GM23338 (cell line): Measurements from ENCODE around the gene GUCY2F. TPM values are rescaled to one million over a fixed set of nuclear protein-coding genes. Genes with fewer than 3 reads are reported as not detected.

Experiments used
- ATAC-seq: fragments of 200-7000 bp; cut with Tn5 transposase; 3 replicates; pipeline ENCODE4 v1.9.1; 2020
- DNase-seq: peaks from one replicate; pipeline ENCODE4 v3.0.0-alpha.2; 2015; ENCODE audit warnings: low spot score
- H2AFZ ChIP-seq: fragments of 200-600 bp; sonication (generic); 2 replicates; pipeline ENCODE4 v1.8.0; 2016; ENCODE audit warnings: antibody characterized with exemption, mild to moderate bottlenecking, moderate library complexity
- H3F3A ChIP-seq: fragments of 200-600 bp; sonication (generic); replicated peaks from 2 replicates; pipeline ENCODE4 v1.8.0; 2017; ENCODE audit warnings: antibody characterized with exemption, mixed run types, low read depth
- H3K27ac ChIP-seq: fragments of 200-600 bp; sonication (generic); 2 replicates; pipeline ENCODE4 v1.6.1; 2016; ENCODE audit warnings: low read depth
- H3K27me3 ChIP-seq: fragments of 200-600 bp; sonication (generic); 2 replicates; pipeline ENCODE4 v1.8.0; 2016; ENCODE audit warnings: mild to moderate bottlenecking, mixed run types, moderate library complexity; ENCODE audit not compliant: insufficient read depth
- H3K36me3 ChIP-seq: fragments of 200-600 bp; sonication (generic); 2 replicates; pipeline ENCODE4 v1.8.0; 2016; ENCODE audit warnings: mild to moderate bottlenecking; ENCODE audit not compliant: insufficient read depth
- H3K4me1 ChIP-seq: fragments of 200-600 bp; sonication (generic); 2 replicates; pipeline ENCODE4 v1.8.0; 2016; ENCODE audit warnings: mild to moderate bottlenecking, moderate library complexity; ENCODE audit not compliant: insufficient read depth
- H3K4me2 ChIP-seq: fragments of 200-600 bp; sonication (generic); 2 replicates; pipeline ENCODE4 v1.7.1; 2017; ENCODE audit warnings: mixed run types
- H3K4me3 ChIP-seq: fragments of 200-600 bp; sonication (generic); 2 replicates; pipeline ENCODE4 v1.6.1; 2016; ENCODE audit warnings: mixed run types
- H3K79me2 ChIP-seq: fragments of 200-600 bp; sonication (generic); replicated peaks from 2 replicates; pipeline ENCODE4 v1.8.0; 2017; ENCODE audit warnings: mild to moderate bottlenecking; ENCODE audit not compliant: insufficient read depth
- H3K9me2 ChIP-seq: fragments of 200-600 bp; sonication (generic); 2 replicates; pipeline ENCODE4 v1.8.0; 2017; ENCODE audit not compliant: insufficient read depth
- H4K20me1 ChIP-seq: fragments of 200-600 bp; sonication (generic); replicated peaks from 2 replicates; pipeline ENCODE4 v1.8.0; 2017; ENCODE audit warnings: mild to moderate bottlenecking; ENCODE audit not compliant: insufficient read depth
- H3K27ac Mint-ChIP-seq: 2 replicates; pipeline ENCODE4 v1.8.0; 2020; ENCODE audit warnings: inconsistent platforms, mild to moderate bottlenecking, moderate library complexity, mixed read lengths
- H3K27me3 Mint-ChIP-seq: 3 replicates; pipeline ENCODE4 v1.8.0; 2022; ENCODE audit warnings: low read depth, mild to moderate bottlenecking, moderate library complexity, mixed read lengths, inconsistent platforms; ENCODE audit not compliant: insufficient read depth, poor library complexity
- H3K36me3 Mint-ChIP-seq: 3 replicates; pipeline ENCODE4 v1.8.0; 2021; ENCODE audit warnings: low read depth, mild to moderate bottlenecking, inconsistent platforms, moderate library complexity, mixed read lengths
- H3K4me1 Mint-ChIP-seq: 3 replicates; pipeline ENCODE4 v1.8.0; 2020; ENCODE audit warnings: mild to moderate bottlenecking, inconsistent platforms, mixed read lengths
- H3K4me3 Mint-ChIP-seq: 3 replicates; pipeline ENCODE4 v1.8.0; 2021; ENCODE audit warnings: moderate library complexity, mild to moderate bottlenecking, inconsistent platforms, mixed read lengths
- H3K9me3 Mint-ChIP-seq: 3 replicates; pipeline ENCODE4 v1.8.0; 2020; ENCODE audit warnings: moderate library complexity, mild to moderate bottlenecking, inconsistent platforms, mixed read lengths
- CREB1 ChIP-seq: fragments of 250-450 bp; sonication (Bioruptor Pico); IDR thresholded peaks from 2 replicates; pipeline ENCODE4 v1.5.0; 2020; ENCODE audit warnings: low read depth, mild to moderate bottlenecking, moderate library complexity
- EZH2 ChIP-seq: fragments of 200-600 bp; sonication (generic); IDR thresholded peaks from one replicate; pipeline ENCODE4 v1.8.0; 2017; ENCODE audit warnings: antibody characterized with exemption, mild to moderate bottlenecking, low read depth; ENCODE audit not compliant: unreplicated experiment
- EZH2phosphoT487 ChIP-seq: fragments of 200-600 bp; sonication (generic); IDR thresholded peaks from one replicate; pipeline ENCODE4 v1.8.1; 2018; ENCODE audit warnings: antibody characterized with exemption; ENCODE audit not compliant: unreplicated experiment
- JUNB ChIP-seq: IDR thresholded peaks from one replicate; pipeline ENCODE4 v1.6.1; 2016; ENCODE audit warnings: antibody characterized with exemption; ENCODE audit not compliant: unreplicated experiment
- NANOG ChIP-seq: IDR thresholded peaks from 2 replicates; pipeline ENCODE4 v1.6.1; 2016; ENCODE audit warnings: antibody characterized with exemption, borderline replicate concordance
- POLR2AphosphoS5 ChIP-seq: IDR thresholded peaks from 2 replicates; pipeline ENCODE4 v1.6.1; 2016; ENCODE audit warnings: antibody characterized with exemption, low read depth
- STAT1 ChIP-seq: IDR thresholded peaks from one replicate; pipeline ENCODE4 v1.6.1; 2016; ENCODE audit warnings: antibody characterized with exemption; ENCODE audit not compliant: unreplicated experiment
- ZNF114 ChIP-seq: fragments of 250-450 bp; sonication (Bioruptor Pico); IDR thresholded peaks from 2 replicates; pipeline ENCODE4 v1.5.0; 2020; ENCODE audit warnings: mild to moderate bottlenecking, moderate library complexity
- ZNF331 ChIP-seq: fragments of 250-450 bp; sonication (Bioruptor Pico); IDR thresholded peaks from 2 replicates; pipeline ENCODE4 v1.5.0; 2020; ENCODE audit warnings: low read depth, mild to moderate bottlenecking, moderate library complexity
- polyA plus RNA-seq: library from polyadenylated mRNA; unstranded; fragments of >200 nt; fragmentation: Nextera tagmentation; extraction: Ambion mirVana; gene quantifications from 2 replicates; pipeline ENCODE4 v1.2.1, GENCODE V29; 2016
- total RNA-seq: library from RNA; depleted of rRNA; stranded (reverse); fragments of >200 nt; shearing (Covaris generic); gene quantifications from 2 replicates; pipeline ENCODE4 v1.2.3, GENCODE V29; 2014
- TF ChIP-seq, protein P1 (sequence below): IDR thresholded peaks from one replicate; pipeline ENCODE4 v1.6.1; 2018; ENCODE audit warnings: antibody characterized with exemption; ENCODE audit not compliant: unreplicated experiment
- TF ChIP-seq, protein P2 (sequence below): fragments of 250-450 bp; sonication (Bioruptor Pico); IDR thresholded peaks from 2 replicates; pipeline ENCODE4 v1.5.0; 2020; ENCODE audit warnings: mild to moderate bottlenecking, moderate library complexity
- TF ChIP-seq, protein P3 (sequence below): IDR thresholded peaks from 2 replicates; pipeline ENCODE4 v1.6.1; 2016; ENCODE audit warnings: antibody characterized with exemption
- TF ChIP-seq, protein P4 (sequence below), 2 experiments: fragments of 200-600 bp in 1 of 2; sonication (generic) in 1 of 2; conservative IDR thresholded peaks; 2 replicates each; pipeline versions ENCODE4 v1.5.1 to v1.6.1; 2016 to 2017; ENCODE audit warnings: antibody characterized with exemption in 2 of 2, low read depth in 2 of 2, mild to moderate bottlenecking in 2 of 2, moderate library complexity in 1 of 2

GUCY2F gene
- total and polyA plus RNA-seq, 2 experiments from 2014 or later, result 0.06 to 0.10 TPM

DNA sequence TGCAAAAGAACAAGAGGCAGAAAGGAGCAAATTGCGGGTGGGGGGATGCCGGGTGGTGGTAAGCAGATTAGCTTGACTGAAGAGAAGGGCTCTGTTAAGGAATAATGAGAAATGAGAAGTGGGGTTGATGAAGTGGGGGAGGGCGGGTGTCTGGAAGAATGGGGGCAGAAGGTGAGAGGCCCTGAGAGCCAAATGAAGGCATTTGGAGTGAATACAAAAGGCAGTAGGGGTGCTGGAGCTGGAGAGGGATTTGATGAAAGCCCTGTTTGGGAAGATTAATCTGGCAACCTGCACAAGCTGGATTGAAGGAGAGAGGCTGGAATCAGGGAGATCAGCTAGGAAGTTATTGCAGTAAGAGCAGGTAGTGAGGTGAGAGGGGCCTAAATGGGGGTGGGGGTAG lies 82.1 kb downstream of the GUCY2F start:
- Mint-ChIP-seq H3K27ac (no peak overlapping the region), H3K4me1 (peaks cover 15% of the 10 kb centered on the region; the same call in 2 of the 3 replicates), H3K4me3 (no peak overlapping the region), H3K27me3 (peaks cover 2% of the 10 kb centered on the region), H3K36me3 (no peaks in the 10 kb centered on the region), H3K9me3 (no peaks in the 10 kb centered on the region)
- TF ChIP-seq EZH2 (no peak), NANOG (no peak), CREB1 (CRISPR knock-in tag) (no peak), EZH2phosphoT487 (no peak), ZNF114 (CRISPR knock-in tag) (no peak), POLR2AphosphoS5 (no peak), STAT1 (no peak), JUNB (no peak), ZNF331 (CRISPR knock-in tag) (no peak)
- TF ChIP-seq, protein P1, sequence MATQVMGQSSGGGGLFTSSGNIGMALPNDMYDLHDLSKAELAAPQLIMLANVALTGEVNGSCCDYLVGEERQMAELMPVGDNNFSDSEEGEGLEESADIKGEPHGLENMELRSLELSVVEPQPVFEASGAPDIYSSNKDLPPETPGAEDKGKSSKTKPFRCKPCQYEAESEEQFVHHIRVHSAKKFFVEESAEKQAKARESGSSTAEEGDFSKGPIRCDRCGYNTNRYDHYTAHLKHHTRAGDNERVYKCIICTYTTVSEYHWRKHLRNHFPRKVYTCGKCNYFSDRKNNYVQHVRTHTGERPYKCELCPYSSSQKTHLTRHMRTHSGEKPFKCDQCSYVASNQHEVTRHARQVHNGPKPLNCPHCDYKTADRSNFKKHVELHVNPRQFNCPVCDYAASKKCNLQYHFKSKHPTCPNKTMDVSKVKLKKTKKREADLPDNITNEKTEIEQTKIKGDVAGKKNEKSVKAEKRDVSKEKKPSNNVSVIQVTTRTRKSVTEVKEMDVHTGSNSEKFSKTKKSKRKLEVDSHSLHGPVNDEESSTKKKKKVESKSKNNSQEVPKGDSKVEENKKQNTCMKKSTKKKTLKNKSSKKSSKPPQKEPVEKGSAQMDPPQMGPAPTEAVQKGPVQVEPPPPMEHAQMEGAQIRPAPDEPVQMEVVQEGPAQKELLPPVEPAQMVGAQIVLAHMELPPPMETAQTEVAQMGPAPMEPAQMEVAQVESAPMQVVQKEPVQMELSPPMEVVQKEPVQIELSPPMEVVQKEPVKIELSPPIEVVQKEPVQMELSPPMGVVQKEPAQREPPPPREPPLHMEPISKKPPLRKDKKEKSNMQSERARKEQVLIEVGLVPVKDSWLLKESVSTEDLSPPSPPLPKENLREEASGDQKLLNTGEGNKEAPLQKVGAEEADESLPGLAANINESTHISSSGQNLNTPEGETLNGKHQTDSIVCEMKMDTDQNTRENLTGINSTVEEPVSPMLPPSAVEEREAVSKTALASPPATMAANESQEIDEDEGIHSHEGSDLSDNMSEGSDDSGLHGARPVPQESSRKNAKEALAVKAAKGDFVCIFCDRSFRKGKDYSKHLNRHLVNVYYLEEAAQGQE, result no peak
- TF ChIP-seq, protein P2, sequence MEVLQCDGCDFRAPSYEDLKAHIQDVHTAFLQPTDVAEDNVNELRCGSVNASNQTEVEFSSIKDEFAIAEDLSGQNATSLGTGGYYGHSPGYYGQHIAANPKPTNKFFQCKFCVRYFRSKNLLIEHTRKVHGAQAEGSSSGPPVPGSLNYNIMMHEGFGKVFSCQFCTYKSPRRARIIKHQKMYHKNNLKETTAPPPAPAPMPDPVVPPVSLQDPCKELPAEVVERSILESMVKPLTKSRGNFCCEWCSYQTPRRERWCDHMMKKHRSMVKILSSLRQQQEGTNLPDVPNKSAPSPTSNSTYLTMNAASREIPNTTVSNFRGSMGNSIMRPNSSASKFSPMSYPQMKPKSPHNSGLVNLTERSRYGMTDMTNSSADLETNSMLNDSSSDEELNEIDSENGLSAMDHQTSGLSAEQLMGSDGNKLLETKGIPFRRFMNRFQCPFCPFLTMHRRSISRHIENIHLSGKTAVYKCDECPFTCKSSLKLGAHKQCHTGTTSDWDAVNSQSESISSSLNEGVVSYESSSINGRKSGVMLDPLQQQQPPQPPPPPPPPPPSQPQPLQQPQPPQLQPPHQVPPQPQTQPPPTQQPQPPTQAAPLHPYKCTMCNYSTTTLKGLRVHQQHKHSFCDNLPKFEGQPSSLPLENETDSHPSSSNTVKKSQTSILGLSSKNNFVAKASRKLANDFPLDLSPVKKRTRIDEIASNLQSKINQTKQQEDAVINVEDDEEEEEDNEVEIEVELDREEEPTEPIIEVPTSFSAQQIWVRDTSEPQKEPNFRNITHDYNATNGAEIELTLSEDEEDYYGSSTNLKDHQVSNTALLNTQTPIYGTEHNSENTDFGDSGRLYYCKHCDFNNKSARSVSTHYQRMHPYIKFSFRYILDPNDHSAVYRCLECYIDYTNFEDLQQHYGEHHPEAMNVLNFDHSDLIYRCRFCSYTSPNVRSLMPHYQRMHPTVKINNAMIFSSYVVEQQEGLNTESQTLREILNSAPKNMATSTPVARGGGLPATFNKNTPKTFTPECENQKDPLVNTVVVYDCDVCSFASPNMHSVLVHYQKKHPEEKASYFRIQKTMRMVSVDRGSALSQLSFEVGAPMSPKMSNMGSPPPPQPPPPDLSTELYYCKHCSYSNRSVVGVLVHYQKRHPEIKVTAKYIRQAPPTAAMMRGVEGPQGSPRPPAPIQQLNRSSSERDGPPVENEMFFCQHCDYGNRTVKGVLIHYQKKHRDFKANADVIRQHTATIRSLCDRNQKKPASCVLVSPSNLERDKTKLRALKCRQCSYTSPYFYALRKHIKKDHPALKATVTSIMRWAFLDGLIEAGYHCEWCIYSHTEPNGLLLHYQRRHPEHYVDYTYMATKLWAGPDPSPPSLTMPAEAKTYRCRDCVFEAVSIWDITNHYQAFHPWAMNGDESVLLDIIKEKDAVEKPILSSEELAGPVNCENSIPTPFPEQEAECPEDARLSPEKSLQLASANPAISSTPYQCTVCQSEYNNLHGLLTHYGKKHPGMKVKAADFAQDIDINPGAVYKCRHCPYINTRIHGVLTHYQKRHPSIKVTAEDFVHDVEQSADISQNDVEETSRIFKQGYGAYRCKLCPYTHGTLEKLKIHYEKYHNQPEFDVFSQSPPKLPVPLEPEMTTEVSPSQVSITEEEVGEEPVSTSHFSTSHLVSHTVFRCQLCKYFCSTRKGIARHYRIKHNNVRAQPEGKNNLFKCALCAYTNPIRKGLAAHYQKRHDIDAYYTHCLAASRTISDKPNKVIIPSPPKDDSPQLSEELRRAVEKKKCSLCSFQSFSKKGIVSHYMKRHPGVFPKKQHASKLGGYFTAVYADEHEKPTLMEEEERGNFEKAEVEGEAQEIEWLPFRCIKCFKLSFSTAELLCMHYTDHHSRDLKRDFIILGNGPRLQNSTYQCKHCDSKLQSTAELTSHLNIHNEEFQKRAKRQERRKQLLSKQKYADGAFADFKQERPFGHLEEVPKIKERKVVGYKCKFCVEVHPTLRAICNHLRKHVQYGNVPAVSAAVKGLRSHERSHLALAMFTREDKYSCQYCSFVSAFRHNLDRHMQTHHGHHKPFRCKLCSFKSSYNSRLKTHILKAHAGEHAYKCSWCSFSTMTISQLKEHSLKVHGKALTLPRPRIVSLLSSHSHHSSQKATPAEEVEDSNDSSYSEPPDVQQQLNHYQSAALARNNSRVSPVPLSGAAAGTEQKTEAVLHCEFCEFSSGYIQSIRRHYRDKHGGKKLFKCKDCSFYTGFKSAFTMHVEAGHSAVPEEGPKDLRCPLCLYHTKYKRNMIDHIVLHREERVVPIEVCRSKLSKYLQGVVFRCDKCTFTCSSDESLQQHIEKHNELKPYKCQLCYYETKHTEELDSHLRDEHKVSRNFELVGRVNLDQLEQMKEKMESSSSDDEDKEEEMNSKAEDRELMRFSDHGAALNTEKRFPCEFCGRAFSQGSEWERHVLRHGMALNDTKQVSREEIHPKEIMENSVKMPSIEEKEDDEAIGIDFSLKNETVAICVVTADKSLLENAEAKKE, result no peak
- TF ChIP-seq, protein P3, sequence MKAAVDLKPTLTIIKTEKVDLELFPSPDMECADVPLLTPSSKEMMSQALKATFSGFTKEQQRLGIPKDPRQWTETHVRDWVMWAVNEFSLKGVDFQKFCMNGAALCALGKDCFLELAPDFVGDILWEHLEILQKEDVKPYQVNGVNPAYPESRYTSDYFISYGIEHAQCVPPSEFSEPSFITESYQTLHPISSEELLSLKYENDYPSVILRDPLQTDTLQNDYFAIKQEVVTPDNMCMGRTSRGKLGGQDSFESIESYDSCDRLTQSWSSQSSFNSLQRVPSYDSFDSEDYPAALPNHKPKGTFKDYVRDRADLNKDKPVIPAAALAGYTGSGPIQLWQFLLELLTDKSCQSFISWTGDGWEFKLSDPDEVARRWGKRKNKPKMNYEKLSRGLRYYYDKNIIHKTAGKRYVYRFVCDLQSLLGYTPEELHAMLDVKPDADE, result no peak
- TF ChIP-seq, protein P4, sequence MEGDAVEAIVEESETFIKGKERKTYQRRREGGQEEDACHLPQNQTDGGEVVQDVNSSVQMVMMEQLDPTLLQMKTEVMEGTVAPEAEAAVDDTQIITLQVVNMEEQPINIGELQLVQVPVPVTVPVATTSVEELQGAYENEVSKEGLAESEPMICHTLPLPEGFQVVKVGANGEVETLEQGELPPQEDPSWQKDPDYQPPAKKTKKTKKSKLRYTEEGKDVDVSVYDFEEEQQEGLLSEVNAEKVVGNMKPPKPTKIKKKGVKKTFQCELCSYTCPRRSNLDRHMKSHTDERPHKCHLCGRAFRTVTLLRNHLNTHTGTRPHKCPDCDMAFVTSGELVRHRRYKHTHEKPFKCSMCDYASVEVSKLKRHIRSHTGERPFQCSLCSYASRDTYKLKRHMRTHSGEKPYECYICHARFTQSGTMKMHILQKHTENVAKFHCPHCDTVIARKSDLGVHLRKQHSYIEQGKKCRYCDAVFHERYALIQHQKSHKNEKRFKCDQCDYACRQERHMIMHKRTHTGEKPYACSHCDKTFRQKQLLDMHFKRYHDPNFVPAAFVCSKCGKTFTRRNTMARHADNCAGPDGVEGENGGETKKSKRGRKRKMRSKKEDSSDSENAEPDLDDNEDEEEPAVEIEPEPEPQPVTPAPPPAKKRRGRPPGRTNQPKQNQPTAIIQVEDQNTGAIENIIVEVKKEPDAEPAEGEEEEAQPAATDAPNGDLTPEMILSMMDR (conservative IDR thresholded peaks at IDR 0.05; ENCODE audit: low read depth in 2 of 2), result no peak
- ATAC-seq, result no peak
- Histone ChIP-seq H3K4me3 (no peak overlapping the region), H3K4me2 (no peak overlapping the region), H4K20me1 (no peaks in the 10 kb centered on the region), H3F3A (no peaks in the 10 kb centered on the region), H3K9me2 (no peaks in the 10 kb centered on the region), H3K27me3 (no peaks in the 10 kb centered on the region), H3K36me3 (no peaks in the 10 kb centered on the region), H3K79me2 (no peaks in the 10 kb centered on the region), H2AFZ (no peak overlapping the region), H3K4me1 (no peaks in the 10 kb centered on the region), H3K27ac (no peak overlapping the region)
- no peak for DNase-seq
